HCT116 (cell line): ENCODE results near the gene OARD1. TPM values are rescaled to one million over a fixed set of nuclear protein-coding genes. Genes with fewer than 3 reads are reported as not detected.

Experiments
- ATAC-seq: fragments of 200-7000 bp; cut with Tn5 transposase; 2 replicates; pipeline ENCODE4 v1.9.1; 2020; ENCODE audit warnings: mild to moderate bottlenecking, moderate library complexity
- BruUV-seq: library from RNA; stranded (reverse); fragments of 400-500 nt; replicated peaks from 2 replicates; lab custom pipeline; 2021; lab: Mats Ljungman, UMichigan
- CTCF ChIA-PET: fragments of 300-600 bp; sonication (Branson Sonifier 250); formaldehyde crosslinking; loops from one replicate; lab custom pipeline; 2021; ENCODE audit warnings: antibody characterized with exemption; lab: Charles Lee
- POLR2A ChIA-PET: fragments of 300-600, 350-600 bp; sonication (Branson Sonifier 250); formaldehyde crosslinking; loops from one replicate; lab custom pipeline; 2021; ENCODE audit warnings: antibody characterized with exemption; lab: Charles Lee
- RAD21 ChIA-PET, 2 experiments: fragments of 300-600 bp; sonication (Branson Sonifier 250); formaldehyde crosslinking; loops; one replicate each; lab custom pipeline; 2023; ENCODE audit warnings: low total read pairs in 2 of 2; ENCODE audit not compliant: uncharacterized antibody in 2 of 2, unreplicated experiment in 2 of 2, low non-redundant PET in 1 of 2; lab: Charles Lee
- DNase-seq: peaks from one replicate; pipeline ENCODE4 v3.0.0-alpha.2; 2010; ENCODE audit warnings: low read depth, low spot score
- H2AFZ ChIP-seq: fragments of 200-600 bp; shearing (Covaris generic), sonication (generic); 2 replicates; pipeline ENCODE4 v1.6.1; 2017; ENCODE audit warnings: low read depth, mixed run types, mixed read lengths, antibody characterized with exemption, low read length; ENCODE audit not compliant: poor library complexity, severe bottlenecking
- H3K27ac ChIP-seq: 2 replicates; pipeline ENCODE4 v1.5.1; 2012; ENCODE audit warnings: low read depth, low read length
- H3K27me3 ChIP-seq: fragments of 200-600 bp; sonication (generic); 2 replicates; pipeline ENCODE4 v1.6.1; 2016; ENCODE audit warnings: mixed run types, low read length, mixed read lengths; ENCODE audit not compliant: insufficient read depth
- H3K36me3 ChIP-seq, 2 experiments: fragments of 200-500 bp in 1 of 2; fragments of 200-600 bp in 1 of 2; sonication (Bioruptor generic) in 1 of 2; sonication (generic) in 1 of 2; 2 replicates each; pipeline versions ENCODE4 v1.5.1 to v1.6.1; 2014 to 2016; ENCODE audit warnings: low read length in 2 of 2, inconsistent platforms in 1 of 2, mixed read lengths in 1 of 2, mixed run types in 1 of 2; ENCODE audit not compliant: insufficient read depth in 2 of 2, control insufficient read depth in 1 of 2
- H3K4me1 ChIP-seq, 2 experiments: fragments of 200-600 bp in 1 of 2; sonication (generic) in 1 of 2; 2 replicates each; pipeline versions ENCODE4 v1.5.1 to v1.6.1; 2012 to 2017; ENCODE audit warnings: low read length in 2 of 2, inconsistent platforms in 1 of 2, mild to moderate bottlenecking in 1 of 2, mixed read lengths in 1 of 2, mixed run types in 1 of 2, moderate library complexity in 1 of 2; ENCODE audit not compliant: insufficient read depth in 2 of 2, control insufficient read depth in 1 of 2
- H3K4me2 ChIP-seq: fragments of 200-600 bp; sonication (generic); 2 replicates; pipeline ENCODE4 v1.6.1; 2017; ENCODE audit warnings: mixed run types, low read length, mixed read lengths
- H3K4me3 ChIP-seq, 2 experiments: fragments of 200-600 bp in 1 of 2; sonication (generic) in 1 of 2; replicated peaks in 1 of 2; 2 replicates each; pipeline ENCODE4 v1.5.1; 2011 to 2016; ENCODE audit warnings: low read length in 2 of 2, control low read depth in 1 of 2, low read depth in 1 of 2, mild to moderate bottlenecking in 1 of 2, mixed read lengths in 1 of 2, mixed run types in 1 of 2
- H3K79me2 ChIP-seq: fragments of 200-600 bp; sonication (generic); 2 replicates; pipeline ENCODE4 v1.6.1; 2017; ENCODE audit warnings: mild to moderate bottlenecking, mixed run types, low read length, moderate library complexity, mixed read lengths; ENCODE audit not compliant: insufficient read depth
- H3K9ac ChIP-seq: fragments of 200-600 bp; sonication (generic); 2 replicates; pipeline ENCODE4 v1.6.1; 2016; ENCODE audit warnings: low read length, mixed read lengths
- H3K9me2 ChIP-seq: fragments of 200-600 bp; sonication (generic), shearing (Covaris generic); 2 replicates; pipeline ENCODE4 v1.6.1; 2017; ENCODE audit warnings: mixed run types, mild to moderate bottlenecking, moderate library complexity; ENCODE audit not compliant: insufficient read depth
- H3K9me3 ChIP-seq, 2 experiments: fragments of 200-500 bp in 1 of 2; fragments of 200-600 bp in 1 of 2; sonication (Bioruptor generic) in 1 of 2; sonication (generic) in 1 of 2; 2 replicates each; pipeline ENCODE4 v1.6.1; 2014 to 2017; ENCODE audit warnings: low read length in 2 of 2, mixed read lengths in 2 of 2, inconsistent platforms in 1 of 2, low read depth in 1 of 2, mild to moderate bottlenecking in 1 of 2, mixed run types in 1 of 2, moderate library complexity in 1 of 2; ENCODE audit not compliant: control insufficient read depth in 1 of 2, insufficient read depth in 1 of 2
- H4K20me1 ChIP-seq: fragments of 200-600 bp; sonication (generic), shearing (Covaris generic); 2 replicates; pipeline ENCODE4 v1.6.1; 2017; ENCODE audit warnings: mixed run types, mild to moderate bottlenecking, moderate library complexity; ENCODE audit not compliant: insufficient read depth
- CBX3 ChIP-seq: IDR thresholded peaks from 2 replicates; pipeline ENCODE4 v1.6.1; 2012; ENCODE audit warnings: low read depth
- CEBPB ChIP-seq: IDR thresholded peaks from 2 replicates; pipeline ENCODE4 v1.6.1; 2012; ENCODE audit warnings: low read depth
- EGR1 ChIP-seq: IDR thresholded peaks from 2 replicates; pipeline ENCODE4 v1.6.1; 2012; ENCODE audit warnings: low read depth
- ELF1 ChIP-seq: IDR thresholded peaks from 2 replicates; pipeline ENCODE4 v1.6.1; 2012; ENCODE audit warnings: low read depth, borderline replicate concordance
- EZH2 ChIP-seq: fragments of 200-600 bp; sonication (generic); IDR thresholded peaks from 2 replicates; pipeline ENCODE4 v1.6.1; 2017; ENCODE audit warnings: antibody characterized with exemption, mixed run types
- EZH2phosphoT487 ChIP-seq: fragments of 200-600 bp; IDR thresholded peaks from 2 replicates; pipeline ENCODE4 v1.6.1; 2018; ENCODE audit warnings: antibody characterized with exemption, borderline replicate concordance
- FOSL1 ChIP-seq: IDR thresholded peaks from 2 replicates; pipeline ENCODE4 v1.6.1; 2012; ENCODE audit warnings: low read depth
- POLR2A ChIP-seq: IDR thresholded peaks from 2 replicates; pipeline ENCODE4 v1.7.0; 2011; ENCODE audit warnings: borderline replicate concordance; ENCODE audit not compliant: insufficient read depth, insufficient read length; ENCODE audit errors: extremely low read depth
- REST ChIP-seq: IDR thresholded peaks from 2 replicates; pipeline ENCODE4 v1.6.1; 2012; ENCODE audit warnings: low read depth
- SIN3A ChIP-seq: IDR thresholded peaks from 2 replicates; pipeline ENCODE4 v1.6.1; 2012; ENCODE audit warnings: low read depth
- SRF ChIP-seq: IDR thresholded peaks from 2 replicates; pipeline ENCODE4 v1.6.1; 2012; ENCODE audit warnings: low read depth
- TCF7L2 ChIP-seq: IDR thresholded peaks from 2 replicates; pipeline ENCODE4 v1.7.0; 2011; ENCODE audit warnings: borderline replicate concordance, inconsistent platforms; ENCODE audit not compliant: insufficient read depth, insufficient read length; ENCODE audit errors: extremely low read depth
- ZBTB33 ChIP-seq: IDR thresholded peaks from 2 replicates; pipeline ENCODE4 v1.6.1; 2011; ENCODE audit warnings: mild to moderate bottlenecking, low read length, moderate library complexity; ENCODE audit not compliant: insufficient replicate concordance; ENCODE audit errors: extremely low read depth
- ZNF274 ChIP-seq: fragments of 200-500 bp; sonication (Bioruptor generic); IDR thresholded peaks from 2 replicates; pipeline ENCODE4 v1.6.1; 2014; ENCODE audit warnings: mild to moderate bottlenecking, low read depth, low read length, inconsistent platforms
- intact Hi-C: fragments of 100-400 bp; cut with micrococcal nuclease; formaldehyde crosslinking; loops from 2 replicates; pipeline ENCODE4 v1.10.0; 2022
- total RNA-seq: library from RNA; stranded (reverse); gene quantifications from one replicate; pipeline ENCODE4 v1.2.1, GENCODE V29; 2021; ENCODE audit not compliant: unreplicated experiment

OARD1 gene
- total RNA-seq, 1 experiment from 2014 or later: 28.7 TPM

GRCh38 chr6:41045664-41046063 is 26.5 kb downstream of the OARD1 start:
- no TSS peak for BruUV-seq
- Histone ChIP-seq H3K9ac (no peak overlapping the region), H3K79me2 (no peaks in the 10 kb centered on the region), H3K9me3 (no peaks in the 10 kb centered on the region), H3K4me3 (no peak overlapping the region), H3K4me2 (no peak overlapping the region), H3K9me2 (no peaks in the 10 kb centered on the region), H3K27me3 (no peaks in the 10 kb centered on the region)
- CTCF ChIA-PET: interaction anchor here (0.9 to 2.1 kb wide), 2 partner anchors 18 to 30 kb away, joined by 3 to 7 read pairs; no protein-coding TSS in a partner anchor
- intact Hi-C loops: no loop called here
- RAD21 ChIA-PET: no interaction called here
- no peak for DNase-seq
- POLR2A ChIA-PET: no interaction called here
- TF ChIP-seq ZNF274: no peak
- no peak for TF ChIP-seq SRF
- TF ChIP-seq TCF7L2: no peak
- TF ChIP-seq ZBTB33: no peak
- TF ChIP-seq POLR2A: no peak
- TF ChIP-seq, all 23 proteins: peak for 0
- Histone ChIP-seq H4K20me1 (no peaks in the 10 kb centered on the region), H2AFZ (no peak overlapping the region), H3K4me1 (peaks cover 4 to 9% of the 10 kb centered on the region in 2 experiments; a peak in 3 of 4 replicates), H3K27ac (no peak overlapping the region), H3K36me3 (no peaks in the 10 kb centered on the region)
- no peak for ATAC-seq

GRCh38 chr6:41043151-41043550 is 29.0 kb downstream of the OARD1 start:
- Histone ChIP-seq H3K9me3 (no peaks in the 10 kb centered on the region), H3K27me3 (no peaks in the 10 kb centered on the region), H3K4me1 (peaks cover 20 to 28% of the 10 kb centered on the region in 2 experiments; a peak in 3 of 4 replicates), H3K36me3 (no peaks in the 10 kb centered on the region), H3K4me3 (no peak overlapping the region), H3K9me2 (no peaks in the 10 kb centered on the region), H3K4me2 (no peak overlapping the region), H3K27ac (no peak overlapping the region), H4K20me1 (no peaks in the 10 kb centered on the region), H2AFZ (no peak overlapping the region), H3K9ac (no peak overlapping the region), H3K79me2 (no peaks in the 10 kb centered on the region)
- ATAC-seq (no peak), DNase-seq (no peak)
- BruUV-seq: no TSS peak
- intact Hi-C loops: no loop called here
- ChIA-PET POLR2A (no interaction called here), CTCF (no interaction called here), RAD21 (no interaction called here)
- TF ChIP-seq SRF: no peak
- no peak for TF ChIP-seq SIN3A
- no peak for TF ChIP-seq POLR2A
- no peak for TF ChIP-seq EZH2phosphoT487
- TF ChIP-seq EGR1: no peak
- TF ChIP-seq TCF7L2: no peak
- no peak for TF ChIP-seq FOSL1
- TF ChIP-seq REST: no peak
- no peak for TF ChIP-seq ZNF274
- no peak for TF ChIP-seq ELF1
- no peak for TF ChIP-seq CBX3
- TF ChIP-seq CEBPB: no peak
- no peak for TF ChIP-seq EZH2
